HCT116 (cell line): ENCODE results near the gene DNASE1L1. TPM values are rescaled to one million over a fixed set of nuclear protein-coding genes. Genes with fewer than 3 reads are reported as not detected.

ENCODE experiments used
- ATAC-seq: fragments of 200-7000 bp; cut with Tn5 transposase; 2 replicates; pipeline ENCODE4 v1.9.1; 2020; ENCODE audit warnings: mild to moderate bottlenecking, moderate library complexity
- BruUV-seq: library from RNA; stranded (reverse); fragments of 400-500 nt; replicated peaks from 2 replicates; lab custom pipeline; 2021; lab: Mats Ljungman, UMichigan
- CTCF ChIA-PET: fragments of 300-600 bp; sonication (Branson Sonifier 250); formaldehyde crosslinking; loops from one replicate; lab custom pipeline; 2021; ENCODE audit warnings: antibody characterized with exemption; lab: Charles Lee
- POLR2A ChIA-PET: fragments of 300-600, 350-600 bp; sonication (Branson Sonifier 250); formaldehyde crosslinking; loops from one replicate; lab custom pipeline; 2021; ENCODE audit warnings: antibody characterized with exemption; lab: Charles Lee
- RAD21 ChIA-PET, 2 experiments: fragments of 300-600 bp; sonication (Branson Sonifier 250); formaldehyde crosslinking; loops; one replicate each; lab custom pipeline; 2023; ENCODE audit warnings: low total read pairs in 2 of 2; ENCODE audit not compliant: uncharacterized antibody in 2 of 2, unreplicated experiment in 2 of 2, low non-redundant PET in 1 of 2; lab: Charles Lee
- DNase-seq: peaks from one replicate; pipeline ENCODE4 v3.0.0-alpha.2; 2010; ENCODE audit warnings: low read depth, low spot score
- H2AFZ ChIP-seq: fragments of 200-600 bp; shearing (Covaris generic), sonication (generic); 2 replicates; pipeline ENCODE4 v1.6.1; 2017; ENCODE audit warnings: low read depth, mixed run types, mixed read lengths, antibody characterized with exemption, low read length; ENCODE audit not compliant: poor library complexity, severe bottlenecking
- H3K27ac ChIP-seq: 2 replicates; pipeline ENCODE4 v1.5.1; 2012; ENCODE audit warnings: low read depth, low read length
- H3K27me3 ChIP-seq: fragments of 200-600 bp; sonication (generic); 2 replicates; pipeline ENCODE4 v1.6.1; 2016; ENCODE audit warnings: mixed run types, low read length, mixed read lengths; ENCODE audit not compliant: insufficient read depth
- H3K36me3 ChIP-seq, 2 experiments: fragments of 200-500 bp in 1 of 2; fragments of 200-600 bp in 1 of 2; sonication (Bioruptor generic) in 1 of 2; sonication (generic) in 1 of 2; 2 replicates each; pipeline versions ENCODE4 v1.5.1 to v1.6.1; 2014 to 2016; ENCODE audit warnings: low read length in 2 of 2, inconsistent platforms in 1 of 2, mixed read lengths in 1 of 2, mixed run types in 1 of 2; ENCODE audit not compliant: insufficient read depth in 2 of 2, control insufficient read depth in 1 of 2
- H3K4me1 ChIP-seq, 2 experiments: fragments of 200-600 bp in 1 of 2; sonication (generic) in 1 of 2; 2 replicates each; pipeline versions ENCODE4 v1.5.1 to v1.6.1; 2012 to 2017; ENCODE audit warnings: low read length in 2 of 2, inconsistent platforms in 1 of 2, mild to moderate bottlenecking in 1 of 2, mixed read lengths in 1 of 2, mixed run types in 1 of 2, moderate library complexity in 1 of 2; ENCODE audit not compliant: insufficient read depth in 2 of 2, control insufficient read depth in 1 of 2
- H3K4me2 ChIP-seq: fragments of 200-600 bp; sonication (generic); 2 replicates; pipeline ENCODE4 v1.6.1; 2017; ENCODE audit warnings: mixed run types, low read length, mixed read lengths
- H3K4me3 ChIP-seq, 2 experiments: fragments of 200-600 bp in 1 of 2; sonication (generic) in 1 of 2; replicated peaks in 1 of 2; 2 replicates each; pipeline ENCODE4 v1.5.1; 2011 to 2016; ENCODE audit warnings: low read length in 2 of 2, control low read depth in 1 of 2, low read depth in 1 of 2, mild to moderate bottlenecking in 1 of 2, mixed read lengths in 1 of 2, mixed run types in 1 of 2
- H3K79me2 ChIP-seq: fragments of 200-600 bp; sonication (generic); 2 replicates; pipeline ENCODE4 v1.6.1; 2017; ENCODE audit warnings: mild to moderate bottlenecking, mixed run types, low read length, moderate library complexity, mixed read lengths; ENCODE audit not compliant: insufficient read depth
- H3K9ac ChIP-seq: fragments of 200-600 bp; sonication (generic); 2 replicates; pipeline ENCODE4 v1.6.1; 2016; ENCODE audit warnings: low read length, mixed read lengths
- H3K9me2 ChIP-seq: fragments of 200-600 bp; sonication (generic), shearing (Covaris generic); 2 replicates; pipeline ENCODE4 v1.6.1; 2017; ENCODE audit warnings: mixed run types, mild to moderate bottlenecking, moderate library complexity; ENCODE audit not compliant: insufficient read depth
- H3K9me3 ChIP-seq, 2 experiments: fragments of 200-500 bp in 1 of 2; fragments of 200-600 bp in 1 of 2; sonication (Bioruptor generic) in 1 of 2; sonication (generic) in 1 of 2; 2 replicates each; pipeline ENCODE4 v1.6.1; 2014 to 2017; ENCODE audit warnings: low read length in 2 of 2, mixed read lengths in 2 of 2, inconsistent platforms in 1 of 2, low read depth in 1 of 2, mild to moderate bottlenecking in 1 of 2, mixed run types in 1 of 2, moderate library complexity in 1 of 2; ENCODE audit not compliant: control insufficient read depth in 1 of 2, insufficient read depth in 1 of 2
- H4K20me1 ChIP-seq: fragments of 200-600 bp; sonication (generic), shearing (Covaris generic); 2 replicates; pipeline ENCODE4 v1.6.1; 2017; ENCODE audit warnings: mixed run types, mild to moderate bottlenecking, moderate library complexity; ENCODE audit not compliant: insufficient read depth
- EGR1 ChIP-seq: IDR thresholded peaks from 2 replicates; pipeline ENCODE4 v1.6.1; 2012; ENCODE audit warnings: low read depth
- SIN3A ChIP-seq: IDR thresholded peaks from 2 replicates; pipeline ENCODE4 v1.6.1; 2012; ENCODE audit warnings: low read depth
- TCF7L2 ChIP-seq: IDR thresholded peaks from 2 replicates; pipeline ENCODE4 v1.7.0; 2011; ENCODE audit warnings: borderline replicate concordance, inconsistent platforms; ENCODE audit not compliant: insufficient read depth, insufficient read length; ENCODE audit errors: extremely low read depth
- ZFX ChIP-seq: fragments of 450-650 bp; IDR thresholded peaks from 2 replicates; pipeline ENCODE4 v1.6.1; 2017
- ZNF274 ChIP-seq: fragments of 200-500 bp; sonication (Bioruptor generic); IDR thresholded peaks from 2 replicates; pipeline ENCODE4 v1.6.1; 2014; ENCODE audit warnings: mild to moderate bottlenecking, low read depth, low read length, inconsistent platforms
- intact Hi-C: fragments of 100-400 bp; cut with micrococcal nuclease; formaldehyde crosslinking; loops from 2 replicates; pipeline ENCODE4 v1.10.0; 2022
- total RNA-seq: library from RNA; stranded (reverse); gene quantifications from one replicate; pipeline ENCODE4 v1.2.1, GENCODE V29; 2021; ENCODE audit not compliant: unreplicated experiment
- TF ChIP-seq, protein P1 (sequence below): IDR thresholded peaks from 2 replicates; pipeline ENCODE4 v1.6.1; 2012; ENCODE audit warnings: low read depth

Gene DNASE1L1
- total RNA-seq, 1 experiment from 2014 or later: 16.5 TPM

DNA sequence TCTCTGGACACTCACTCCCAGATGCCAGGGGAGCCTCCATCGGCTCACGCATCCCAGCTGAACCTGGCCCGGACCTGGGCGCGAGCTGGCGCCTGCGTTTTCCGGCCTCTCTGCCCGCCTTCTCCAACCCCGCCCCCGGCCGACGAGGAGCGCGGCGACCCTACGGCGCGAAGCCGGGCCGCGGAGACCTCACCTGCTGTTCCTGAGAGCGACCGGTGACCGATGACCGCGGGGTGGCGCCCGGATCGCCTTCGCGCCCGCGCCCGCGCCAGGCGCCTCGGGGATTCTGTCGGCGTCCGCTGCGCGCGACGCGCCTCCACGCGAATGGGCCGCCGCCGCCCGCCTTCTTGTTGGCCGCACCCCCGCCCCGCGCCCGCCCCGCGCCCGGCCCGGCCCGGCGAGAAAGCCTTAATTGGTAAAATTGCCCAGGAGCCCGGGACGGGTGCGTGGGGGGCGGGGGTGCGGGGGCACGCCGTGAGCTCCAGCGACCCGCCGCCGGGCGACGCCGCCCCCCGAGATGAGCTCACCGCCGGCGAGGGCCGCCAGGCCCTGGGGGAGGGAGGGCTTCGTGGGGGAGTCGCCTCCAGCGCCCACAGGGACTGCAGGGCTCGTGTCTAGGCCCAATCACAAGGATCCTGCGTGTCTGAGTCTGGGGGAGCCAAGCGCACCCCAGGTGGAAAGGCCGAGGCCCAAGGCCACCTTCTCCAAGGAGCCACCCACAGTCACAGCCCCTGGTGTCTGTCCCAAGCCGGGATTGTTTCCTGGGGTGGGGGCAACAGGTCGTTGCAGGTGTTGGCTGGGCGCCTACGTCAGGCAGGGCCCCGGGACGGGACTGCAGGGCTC lies 34.5 kb downstream of the DNASE1L1 start, which contains the start of gene FLNA:
Gene FLNA (minus strand): TSS at position 322 of the 843 bp plus-strand sequence. CDS start 3,389 bp downstream, outside the sequence.
- H4K20me1 ChIP-seq: no peaks in the 10 kb centered on the region
- intact Hi-C loops: no loop called here
- TF ChIP-seq ZNF274: no peak
- TF ChIP-seq SIN3A: no peak
- no peak for TF ChIP-seq TCF7L2
- TF ChIP-seq, protein P1, sequence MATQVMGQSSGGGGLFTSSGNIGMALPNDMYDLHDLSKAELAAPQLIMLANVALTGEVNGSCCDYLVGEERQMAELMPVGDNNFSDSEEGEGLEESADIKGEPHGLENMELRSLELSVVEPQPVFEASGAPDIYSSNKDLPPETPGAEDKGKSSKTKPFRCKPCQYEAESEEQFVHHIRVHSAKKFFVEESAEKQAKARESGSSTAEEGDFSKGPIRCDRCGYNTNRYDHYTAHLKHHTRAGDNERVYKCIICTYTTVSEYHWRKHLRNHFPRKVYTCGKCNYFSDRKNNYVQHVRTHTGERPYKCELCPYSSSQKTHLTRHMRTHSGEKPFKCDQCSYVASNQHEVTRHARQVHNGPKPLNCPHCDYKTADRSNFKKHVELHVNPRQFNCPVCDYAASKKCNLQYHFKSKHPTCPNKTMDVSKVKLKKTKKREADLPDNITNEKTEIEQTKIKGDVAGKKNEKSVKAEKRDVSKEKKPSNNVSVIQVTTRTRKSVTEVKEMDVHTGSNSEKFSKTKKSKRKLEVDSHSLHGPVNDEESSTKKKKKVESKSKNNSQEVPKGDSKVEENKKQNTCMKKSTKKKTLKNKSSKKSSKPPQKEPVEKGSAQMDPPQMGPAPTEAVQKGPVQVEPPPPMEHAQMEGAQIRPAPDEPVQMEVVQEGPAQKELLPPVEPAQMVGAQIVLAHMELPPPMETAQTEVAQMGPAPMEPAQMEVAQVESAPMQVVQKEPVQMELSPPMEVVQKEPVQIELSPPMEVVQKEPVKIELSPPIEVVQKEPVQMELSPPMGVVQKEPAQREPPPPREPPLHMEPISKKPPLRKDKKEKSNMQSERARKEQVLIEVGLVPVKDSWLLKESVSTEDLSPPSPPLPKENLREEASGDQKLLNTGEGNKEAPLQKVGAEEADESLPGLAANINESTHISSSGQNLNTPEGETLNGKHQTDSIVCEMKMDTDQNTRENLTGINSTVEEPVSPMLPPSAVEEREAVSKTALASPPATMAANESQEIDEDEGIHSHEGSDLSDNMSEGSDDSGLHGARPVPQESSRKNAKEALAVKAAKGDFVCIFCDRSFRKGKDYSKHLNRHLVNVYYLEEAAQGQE: no peak
- no peak for TF ChIP-seq EGR1
- TF ChIP-seq ZFX: peak; percentile 42; the same call in 1 of the 2 replicates
- H3K4me3 ChIP-seq: peak within 1 kb of the TSS; percentile 56 to 63
- CTCF ChIA-PET: interaction anchor here (1.6 kb wide), 1 partner anchor 37 kb away, joined by 4 read pairs; no protein-coding TSS in a partner anchor
- no peaks in the 10 kb centered on the region for H3K36me3 ChIP-seq
- peak within 1 kb of the TSS; percentile 91 for H3K4me2 ChIP-seq
- no peaks in the 10 kb centered on the region for H3K9me2 ChIP-seq
- ATAC-seq: no peak
- RAD21 ChIA-PET: no interaction called here
- peaks cover 15 to 54% of the 10 kb centered on the region in 2 experiments for H3K4me1 ChIP-seq
- DNase-seq: no peak
- H3K27me3 ChIP-seq: no peaks in the 10 kb centered on the region
- no peaks in the 10 kb centered on the region for H3K9me3 ChIP-seq
- no TSS peak for BruUV-seq
- H3K79me2 ChIP-seq: peaks cover 18% of the 10 kb centered on the region
- H3K27ac ChIP-seq: peak within 1 kb of the TSS; percentile 94
- no peak within 1 kb of the TSS for H2AFZ ChIP-seq
- POLR2A ChIA-PET: interaction anchor here (1.5 to 2.3 kb wide), 3 partner anchors 8 to 173 kb away, joined by 5 to 12 read pairs (median 6); partner anchors contain the start of genes IKBKG and RPL10
- peak within 1 kb of the TSS; percentile 74 for H3K9ac ChIP-seq
